ENCODE measurements around the gene MAST2. TPM values are rescaled to one million over a fixed set of nuclear protein-coding genes. Genes with fewer than 3 reads are reported as not detected.

MAST2 gene
- total and polyA plus RNA-seq, 2 donors (not counting 3 experiments of a cell fraction or from before 2014, with no cell fraction given): 25.0 to 41.2 TPM

DNA sequence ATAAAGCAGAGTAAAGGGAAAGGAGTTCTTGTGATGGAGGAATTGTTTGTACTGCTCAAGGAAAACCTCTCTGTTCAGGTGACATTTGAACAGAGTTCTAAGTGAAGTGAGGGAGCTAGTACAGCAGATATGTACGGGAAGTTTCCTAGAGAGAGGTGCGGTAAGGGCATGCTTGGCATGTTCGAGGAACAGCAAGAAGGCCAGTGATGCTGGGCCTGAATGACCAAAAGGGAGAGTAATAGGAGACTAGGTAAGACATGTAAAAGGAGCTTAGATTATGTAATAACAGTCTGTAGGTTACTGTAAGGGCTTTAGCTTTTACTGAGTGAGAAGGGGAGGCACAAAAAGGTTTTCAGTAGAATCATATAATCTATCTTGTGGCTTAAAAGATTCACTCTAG is 265.1 kb downstream of the MAST2 start:
- Histone ChIP-seq H3K4me2 (ENCODE audit: insufficient read depth, low read length) (no peak overlapping the region), H3K9ac (replicated peaks; ENCODE audit: extremely low read depth, insufficient read depth, low read length) (no peak overlapping the region), H3K4me3 (replicated peaks in 1 of 3; ENCODE audit: insufficient read depth in 1 of 3, low read depth in 1 of 3, low read length in 3 of 3) (no peak overlapping the region), H3K27me3 (ENCODE audit: control insufficient read depth in 2 of 2, insufficient read depth in 2 of 2, low read length in 2 of 2) (no peaks in the 10 kb centered on the region), H3K79me2 (ENCODE audit: control insufficient read depth, insufficient read depth, low read length) (no peaks in the 10 kb centered on the region), H4K20me1 (replicated peaks; ENCODE audit: control insufficient read depth, extremely low read depth, insufficient read depth, low read length) (no peaks in the 10 kb centered on the region), H3K9me1 (replicated peaks; ENCODE audit: control insufficient read depth, extremely low read depth, insufficient read depth, low read length) (no peaks in the 10 kb centered on the region), H3K4me1 (ENCODE audit: control insufficient read depth, extremely low read depth, insufficient read depth, low read length) (peaks cover 4% of the 10 kb centered on the region), H2AFZ (ENCODE audit: low read depth, low read length) (no peak overlapping the region), H3K27ac (ENCODE audit: insufficient read depth, low read depth, low read length) (no peak overlapping the region), H3K9me3 (replicated peaks; ENCODE audit: control insufficient read depth, insufficient read depth, low read length) (no peaks in the 10 kb centered on the region), H3K36me3 (ENCODE audit: control insufficient read depth in 2 of 2, extremely low read depth in 1 of 2, insufficient read depth in 2 of 2, low read length in 2 of 2) (no peaks in the 10 kb centered on the region)
- ChIA-PET POLR2A (no interaction called here), CTCF (interaction anchor here (0.9 kb wide), 1 partner anchor 49 kb away, joined by 3 read pairs; no protein-coding TSS in a partner anchor)
- intact Hi-C loops (cut with micrococcal nuclease) (no loop called here), dilution Hi-C loops (cut with MboI; ENCODE audit: extremely low pct_ligation_motif_present, low sequenced_read_pairs) (no loop called here)
- TF ChIP-seq GATA2 (IDR thresholded peaks at IDR 0.05; ENCODE audit: insufficient read depth, insufficient read length, low read depth, low read length): no peak
- TF ChIP-seq, protein P1, sequence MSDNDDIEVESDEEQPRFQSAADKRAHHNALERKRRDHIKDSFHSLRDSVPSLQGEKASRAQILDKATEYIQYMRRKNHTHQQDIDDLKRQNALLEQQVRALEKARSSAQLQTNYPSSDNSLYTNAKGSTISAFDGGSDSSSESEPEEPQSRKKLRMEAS (IDR thresholded peaks at IDR 0.05; ENCODE audit: insufficient read depth, insufficient read length): no peak
- no peak for TF ChIP-seq FOS (IDR thresholded peaks at IDR 0.05; ENCODE audit: borderline replicate concordance, insufficient read depth, low read length)
- TF ChIP-seq JUN (IDR thresholded peaks at IDR 0.05; ENCODE audit: borderline replicate concordance, insufficient read depth, insufficient read length, low read depth): no peak
- no peak for TF ChIP-seq POLR2A (IDR thresholded peaks at IDR 0.05; ENCODE audit: low read depth, low read length)
- TF ChIP-seq, protein P2, sequence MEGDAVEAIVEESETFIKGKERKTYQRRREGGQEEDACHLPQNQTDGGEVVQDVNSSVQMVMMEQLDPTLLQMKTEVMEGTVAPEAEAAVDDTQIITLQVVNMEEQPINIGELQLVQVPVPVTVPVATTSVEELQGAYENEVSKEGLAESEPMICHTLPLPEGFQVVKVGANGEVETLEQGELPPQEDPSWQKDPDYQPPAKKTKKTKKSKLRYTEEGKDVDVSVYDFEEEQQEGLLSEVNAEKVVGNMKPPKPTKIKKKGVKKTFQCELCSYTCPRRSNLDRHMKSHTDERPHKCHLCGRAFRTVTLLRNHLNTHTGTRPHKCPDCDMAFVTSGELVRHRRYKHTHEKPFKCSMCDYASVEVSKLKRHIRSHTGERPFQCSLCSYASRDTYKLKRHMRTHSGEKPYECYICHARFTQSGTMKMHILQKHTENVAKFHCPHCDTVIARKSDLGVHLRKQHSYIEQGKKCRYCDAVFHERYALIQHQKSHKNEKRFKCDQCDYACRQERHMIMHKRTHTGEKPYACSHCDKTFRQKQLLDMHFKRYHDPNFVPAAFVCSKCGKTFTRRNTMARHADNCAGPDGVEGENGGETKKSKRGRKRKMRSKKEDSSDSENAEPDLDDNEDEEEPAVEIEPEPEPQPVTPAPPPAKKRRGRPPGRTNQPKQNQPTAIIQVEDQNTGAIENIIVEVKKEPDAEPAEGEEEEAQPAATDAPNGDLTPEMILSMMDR (IDR thresholded peaks at IDR 0.05; ENCODE audit: extremely low read depth in 1 of 2, insufficient read depth in 1 of 2, low read depth in 1 of 2, low read length in 2 of 2): no peak
- TF ChIP-seq EZH2 (IDR thresholded peaks at IDR 0.05; ENCODE audit: borderline replicate concordance, low read depth, low read length, severe bottlenecking): no peak
- TF ChIP-seq POLR2AphosphoS5 (IDR thresholded peaks at IDR 0.05; ENCODE audit: insufficient read depth, low read depth, low read length): no peak
- TF ChIP-seq MYC (IDR thresholded peaks at IDR 0.05; ENCODE audit: low read depth, low read length): no peak
- FAIRE-seq (no peak), DNase-seq (ENCODE audit: low read depth, low spot score) (no peak)
- no TSS peak for BruUV-seq (replicated peaks)

All from endothelial cell of umbilical vein (primary cell).